GM23338 (cell line): ENCODE results near the gene VSIG10L. TPM values are rescaled to one million over a fixed set of nuclear protein-coding genes. Genes with fewer than 3 reads are reported as not detected.

Source experiments
- ATAC-seq: fragments of 200-7000 bp; cut with Tn5 transposase; 3 replicates; pipeline ENCODE4 v1.9.1; 2020
- DNase-seq: peaks from one replicate; pipeline ENCODE4 v3.0.0-alpha.2; 2015; ENCODE audit warnings: low spot score
- H2AFZ ChIP-seq: fragments of 200-600 bp; sonication (generic); 2 replicates; pipeline ENCODE4 v1.8.0; 2016; ENCODE audit warnings: antibody characterized with exemption, mild to moderate bottlenecking, moderate library complexity
- H3F3A ChIP-seq: fragments of 200-600 bp; sonication (generic); replicated peaks from 2 replicates; pipeline ENCODE4 v1.8.0; 2017; ENCODE audit warnings: antibody characterized with exemption, mixed run types, low read depth
- H3K27ac ChIP-seq: fragments of 200-600 bp; sonication (generic); 2 replicates; pipeline ENCODE4 v1.6.1; 2016; ENCODE audit warnings: low read depth
- H3K27me3 ChIP-seq: fragments of 200-600 bp; sonication (generic); 2 replicates; pipeline ENCODE4 v1.8.0; 2016; ENCODE audit warnings: mild to moderate bottlenecking, mixed run types, moderate library complexity; ENCODE audit not compliant: insufficient read depth
- H3K36me3 ChIP-seq: fragments of 200-600 bp; sonication (generic); 2 replicates; pipeline ENCODE4 v1.8.0; 2016; ENCODE audit warnings: mild to moderate bottlenecking; ENCODE audit not compliant: insufficient read depth
- H3K4me1 ChIP-seq: fragments of 200-600 bp; sonication (generic); 2 replicates; pipeline ENCODE4 v1.8.0; 2016; ENCODE audit warnings: mild to moderate bottlenecking, moderate library complexity; ENCODE audit not compliant: insufficient read depth
- H3K4me2 ChIP-seq: fragments of 200-600 bp; sonication (generic); 2 replicates; pipeline ENCODE4 v1.7.1; 2017; ENCODE audit warnings: mixed run types
- H3K4me3 ChIP-seq: fragments of 200-600 bp; sonication (generic); 2 replicates; pipeline ENCODE4 v1.6.1; 2016; ENCODE audit warnings: mixed run types
- H3K79me2 ChIP-seq: fragments of 200-600 bp; sonication (generic); replicated peaks from 2 replicates; pipeline ENCODE4 v1.8.0; 2017; ENCODE audit warnings: mild to moderate bottlenecking; ENCODE audit not compliant: insufficient read depth
- H3K9me2 ChIP-seq: fragments of 200-600 bp; sonication (generic); 2 replicates; pipeline ENCODE4 v1.8.0; 2017; ENCODE audit not compliant: insufficient read depth
- H4K20me1 ChIP-seq: fragments of 200-600 bp; sonication (generic); replicated peaks from 2 replicates; pipeline ENCODE4 v1.8.0; 2017; ENCODE audit warnings: mild to moderate bottlenecking; ENCODE audit not compliant: insufficient read depth
- H3K27ac Mint-ChIP-seq: 2 replicates; pipeline ENCODE4 v1.8.0; 2020; ENCODE audit warnings: inconsistent platforms, mild to moderate bottlenecking, moderate library complexity, mixed read lengths
- H3K27me3 Mint-ChIP-seq: 3 replicates; pipeline ENCODE4 v1.8.0; 2022; ENCODE audit warnings: low read depth, mild to moderate bottlenecking, moderate library complexity, mixed read lengths, inconsistent platforms; ENCODE audit not compliant: insufficient read depth, poor library complexity
- H3K36me3 Mint-ChIP-seq: 3 replicates; pipeline ENCODE4 v1.8.0; 2021; ENCODE audit warnings: low read depth, mild to moderate bottlenecking, inconsistent platforms, moderate library complexity, mixed read lengths
- H3K4me1 Mint-ChIP-seq: 3 replicates; pipeline ENCODE4 v1.8.0; 2020; ENCODE audit warnings: mild to moderate bottlenecking, inconsistent platforms, mixed read lengths
- H3K4me3 Mint-ChIP-seq: 3 replicates; pipeline ENCODE4 v1.8.0; 2021; ENCODE audit warnings: moderate library complexity, mild to moderate bottlenecking, inconsistent platforms, mixed read lengths
- H3K9me3 Mint-ChIP-seq: 3 replicates; pipeline ENCODE4 v1.8.0; 2020; ENCODE audit warnings: moderate library complexity, mild to moderate bottlenecking, inconsistent platforms, mixed read lengths
- CREB1 ChIP-seq: fragments of 250-450 bp; sonication (Bioruptor Pico); IDR thresholded peaks from 2 replicates; pipeline ENCODE4 v1.5.0; 2020; ENCODE audit warnings: low read depth, mild to moderate bottlenecking, moderate library complexity
- EZH2 ChIP-seq: fragments of 200-600 bp; sonication (generic); IDR thresholded peaks from one replicate; pipeline ENCODE4 v1.8.0; 2017; ENCODE audit warnings: antibody characterized with exemption, mild to moderate bottlenecking, low read depth; ENCODE audit not compliant: unreplicated experiment
- EZH2phosphoT487 ChIP-seq: fragments of 200-600 bp; sonication (generic); IDR thresholded peaks from one replicate; pipeline ENCODE4 v1.8.1; 2018; ENCODE audit warnings: antibody characterized with exemption; ENCODE audit not compliant: unreplicated experiment
- JUNB ChIP-seq: IDR thresholded peaks from one replicate; pipeline ENCODE4 v1.6.1; 2016; ENCODE audit warnings: antibody characterized with exemption; ENCODE audit not compliant: unreplicated experiment
- NANOG ChIP-seq: IDR thresholded peaks from 2 replicates; pipeline ENCODE4 v1.6.1; 2016; ENCODE audit warnings: antibody characterized with exemption, borderline replicate concordance
- POLR2AphosphoS5 ChIP-seq: IDR thresholded peaks from 2 replicates; pipeline ENCODE4 v1.6.1; 2016; ENCODE audit warnings: antibody characterized with exemption, low read depth
- STAT1 ChIP-seq: IDR thresholded peaks from one replicate; pipeline ENCODE4 v1.6.1; 2016; ENCODE audit warnings: antibody characterized with exemption; ENCODE audit not compliant: unreplicated experiment
- ZNF114 ChIP-seq: fragments of 250-450 bp; sonication (Bioruptor Pico); IDR thresholded peaks from 2 replicates; pipeline ENCODE4 v1.5.0; 2020; ENCODE audit warnings: mild to moderate bottlenecking, moderate library complexity
- ZNF331 ChIP-seq: fragments of 250-450 bp; sonication (Bioruptor Pico); IDR thresholded peaks from 2 replicates; pipeline ENCODE4 v1.5.0; 2020; ENCODE audit warnings: low read depth, mild to moderate bottlenecking, moderate library complexity
- polyA plus RNA-seq: library from polyadenylated mRNA; unstranded; fragments of >200 nt; fragmentation: Nextera tagmentation; extraction: Ambion mirVana; gene quantifications from 2 replicates; pipeline ENCODE4 v1.2.1, GENCODE V29; 2016
- total RNA-seq: library from RNA; depleted of rRNA; stranded (reverse); fragments of >200 nt; shearing (Covaris generic); gene quantifications from 2 replicates; pipeline ENCODE4 v1.2.3, GENCODE V29; 2014
- TF ChIP-seq, protein P1 (sequence below): fragments of 250-450 bp; sonication (Bioruptor Pico); IDR thresholded peaks from 2 replicates; pipeline ENCODE4 v1.5.0; 2020; ENCODE audit warnings: mild to moderate bottlenecking, moderate library complexity
- TF ChIP-seq, protein P2 (sequence below), 2 experiments: fragments of 200-600 bp in 1 of 2; sonication (generic) in 1 of 2; conservative IDR thresholded peaks; 2 replicates each; pipeline versions ENCODE4 v1.5.1 to v1.6.1; 2016 to 2017; ENCODE audit warnings: antibody characterized with exemption in 2 of 2, low read depth in 2 of 2, mild to moderate bottlenecking in 2 of 2, moderate library complexity in 1 of 2
- TF ChIP-seq, protein P3 (sequence below): IDR thresholded peaks from 2 replicates; pipeline ENCODE4 v1.6.1; 2016; ENCODE audit warnings: antibody characterized with exemption
- TF ChIP-seq, protein P4 (sequence below): IDR thresholded peaks from one replicate; pipeline ENCODE4 v1.6.1; 2018; ENCODE audit warnings: antibody characterized with exemption; ENCODE audit not compliant: unreplicated experiment

VSIG10L gene
- total and polyA plus RNA-seq, 2 experiments from 2014 or later = 9.6 to 10.4 TPM

DNA sequence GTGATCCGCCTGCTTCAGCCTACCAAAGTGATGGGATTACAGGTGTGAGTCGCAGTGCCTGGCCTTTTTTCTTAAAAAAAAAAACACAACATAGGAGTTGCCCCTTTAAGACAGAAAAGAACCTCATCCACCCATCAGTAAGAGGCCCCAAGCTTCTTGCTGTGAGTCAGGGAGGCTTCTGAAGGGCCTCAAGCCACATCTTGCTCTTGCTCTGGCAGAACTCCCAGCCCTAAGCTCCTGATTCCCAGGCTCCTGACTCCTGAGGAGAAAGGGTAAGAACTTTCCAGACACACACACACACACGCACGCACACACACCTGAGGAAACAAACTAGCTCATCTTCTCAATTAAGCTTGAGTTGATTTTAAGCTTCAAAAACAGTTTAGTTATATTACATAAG is 17.4 kb upstream of the VSIG10L start:
- no peak overlapping the region for H3K4me3 Mint-ChIP-seq
- H3K36me3 ChIP-seq = no peaks in the 10 kb centered on the region
- no peaks in the 10 kb centered on the region for H3K36me3 Mint-ChIP-seq
- H3K79me2 ChIP-seq = no peaks in the 10 kb centered on the region
- peaks cover 3% of the 10 kb centered on the region for H3K27me3 Mint-ChIP-seq
- no peak overlapping the region for H3K4me2 ChIP-seq
- no peaks in the 10 kb centered on the region for H3K27me3 ChIP-seq
- H4K20me1 ChIP-seq = no peaks in the 10 kb centered on the region
- no peaks in the 10 kb centered on the region for H3K9me2 ChIP-seq
- H3F3A ChIP-seq = no peaks in the 10 kb centered on the region
- H3K27ac ChIP-seq = no peak overlapping the region
- H2AFZ ChIP-seq = no peak overlapping the region
- ATAC-seq (no peak), DNase-seq (no peak)
- H3K9me3 Mint-ChIP-seq = no peaks in the 10 kb centered on the region
- TF ChIP-seq STAT1 (no peak), CREB1 (CRISPR knock-in tag) (no peak), ZNF114 (CRISPR knock-in tag) (no peak), JUNB (no peak), ZNF331 (CRISPR knock-in tag) (no peak), NANOG (no peak), EZH2phosphoT487 (no peak), POLR2AphosphoS5 (no peak), EZH2 (no peak)
- TF ChIP-seq, protein P1, sequence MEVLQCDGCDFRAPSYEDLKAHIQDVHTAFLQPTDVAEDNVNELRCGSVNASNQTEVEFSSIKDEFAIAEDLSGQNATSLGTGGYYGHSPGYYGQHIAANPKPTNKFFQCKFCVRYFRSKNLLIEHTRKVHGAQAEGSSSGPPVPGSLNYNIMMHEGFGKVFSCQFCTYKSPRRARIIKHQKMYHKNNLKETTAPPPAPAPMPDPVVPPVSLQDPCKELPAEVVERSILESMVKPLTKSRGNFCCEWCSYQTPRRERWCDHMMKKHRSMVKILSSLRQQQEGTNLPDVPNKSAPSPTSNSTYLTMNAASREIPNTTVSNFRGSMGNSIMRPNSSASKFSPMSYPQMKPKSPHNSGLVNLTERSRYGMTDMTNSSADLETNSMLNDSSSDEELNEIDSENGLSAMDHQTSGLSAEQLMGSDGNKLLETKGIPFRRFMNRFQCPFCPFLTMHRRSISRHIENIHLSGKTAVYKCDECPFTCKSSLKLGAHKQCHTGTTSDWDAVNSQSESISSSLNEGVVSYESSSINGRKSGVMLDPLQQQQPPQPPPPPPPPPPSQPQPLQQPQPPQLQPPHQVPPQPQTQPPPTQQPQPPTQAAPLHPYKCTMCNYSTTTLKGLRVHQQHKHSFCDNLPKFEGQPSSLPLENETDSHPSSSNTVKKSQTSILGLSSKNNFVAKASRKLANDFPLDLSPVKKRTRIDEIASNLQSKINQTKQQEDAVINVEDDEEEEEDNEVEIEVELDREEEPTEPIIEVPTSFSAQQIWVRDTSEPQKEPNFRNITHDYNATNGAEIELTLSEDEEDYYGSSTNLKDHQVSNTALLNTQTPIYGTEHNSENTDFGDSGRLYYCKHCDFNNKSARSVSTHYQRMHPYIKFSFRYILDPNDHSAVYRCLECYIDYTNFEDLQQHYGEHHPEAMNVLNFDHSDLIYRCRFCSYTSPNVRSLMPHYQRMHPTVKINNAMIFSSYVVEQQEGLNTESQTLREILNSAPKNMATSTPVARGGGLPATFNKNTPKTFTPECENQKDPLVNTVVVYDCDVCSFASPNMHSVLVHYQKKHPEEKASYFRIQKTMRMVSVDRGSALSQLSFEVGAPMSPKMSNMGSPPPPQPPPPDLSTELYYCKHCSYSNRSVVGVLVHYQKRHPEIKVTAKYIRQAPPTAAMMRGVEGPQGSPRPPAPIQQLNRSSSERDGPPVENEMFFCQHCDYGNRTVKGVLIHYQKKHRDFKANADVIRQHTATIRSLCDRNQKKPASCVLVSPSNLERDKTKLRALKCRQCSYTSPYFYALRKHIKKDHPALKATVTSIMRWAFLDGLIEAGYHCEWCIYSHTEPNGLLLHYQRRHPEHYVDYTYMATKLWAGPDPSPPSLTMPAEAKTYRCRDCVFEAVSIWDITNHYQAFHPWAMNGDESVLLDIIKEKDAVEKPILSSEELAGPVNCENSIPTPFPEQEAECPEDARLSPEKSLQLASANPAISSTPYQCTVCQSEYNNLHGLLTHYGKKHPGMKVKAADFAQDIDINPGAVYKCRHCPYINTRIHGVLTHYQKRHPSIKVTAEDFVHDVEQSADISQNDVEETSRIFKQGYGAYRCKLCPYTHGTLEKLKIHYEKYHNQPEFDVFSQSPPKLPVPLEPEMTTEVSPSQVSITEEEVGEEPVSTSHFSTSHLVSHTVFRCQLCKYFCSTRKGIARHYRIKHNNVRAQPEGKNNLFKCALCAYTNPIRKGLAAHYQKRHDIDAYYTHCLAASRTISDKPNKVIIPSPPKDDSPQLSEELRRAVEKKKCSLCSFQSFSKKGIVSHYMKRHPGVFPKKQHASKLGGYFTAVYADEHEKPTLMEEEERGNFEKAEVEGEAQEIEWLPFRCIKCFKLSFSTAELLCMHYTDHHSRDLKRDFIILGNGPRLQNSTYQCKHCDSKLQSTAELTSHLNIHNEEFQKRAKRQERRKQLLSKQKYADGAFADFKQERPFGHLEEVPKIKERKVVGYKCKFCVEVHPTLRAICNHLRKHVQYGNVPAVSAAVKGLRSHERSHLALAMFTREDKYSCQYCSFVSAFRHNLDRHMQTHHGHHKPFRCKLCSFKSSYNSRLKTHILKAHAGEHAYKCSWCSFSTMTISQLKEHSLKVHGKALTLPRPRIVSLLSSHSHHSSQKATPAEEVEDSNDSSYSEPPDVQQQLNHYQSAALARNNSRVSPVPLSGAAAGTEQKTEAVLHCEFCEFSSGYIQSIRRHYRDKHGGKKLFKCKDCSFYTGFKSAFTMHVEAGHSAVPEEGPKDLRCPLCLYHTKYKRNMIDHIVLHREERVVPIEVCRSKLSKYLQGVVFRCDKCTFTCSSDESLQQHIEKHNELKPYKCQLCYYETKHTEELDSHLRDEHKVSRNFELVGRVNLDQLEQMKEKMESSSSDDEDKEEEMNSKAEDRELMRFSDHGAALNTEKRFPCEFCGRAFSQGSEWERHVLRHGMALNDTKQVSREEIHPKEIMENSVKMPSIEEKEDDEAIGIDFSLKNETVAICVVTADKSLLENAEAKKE (CRISPR knock-in tag) = no peak
- TF ChIP-seq, protein P2, sequence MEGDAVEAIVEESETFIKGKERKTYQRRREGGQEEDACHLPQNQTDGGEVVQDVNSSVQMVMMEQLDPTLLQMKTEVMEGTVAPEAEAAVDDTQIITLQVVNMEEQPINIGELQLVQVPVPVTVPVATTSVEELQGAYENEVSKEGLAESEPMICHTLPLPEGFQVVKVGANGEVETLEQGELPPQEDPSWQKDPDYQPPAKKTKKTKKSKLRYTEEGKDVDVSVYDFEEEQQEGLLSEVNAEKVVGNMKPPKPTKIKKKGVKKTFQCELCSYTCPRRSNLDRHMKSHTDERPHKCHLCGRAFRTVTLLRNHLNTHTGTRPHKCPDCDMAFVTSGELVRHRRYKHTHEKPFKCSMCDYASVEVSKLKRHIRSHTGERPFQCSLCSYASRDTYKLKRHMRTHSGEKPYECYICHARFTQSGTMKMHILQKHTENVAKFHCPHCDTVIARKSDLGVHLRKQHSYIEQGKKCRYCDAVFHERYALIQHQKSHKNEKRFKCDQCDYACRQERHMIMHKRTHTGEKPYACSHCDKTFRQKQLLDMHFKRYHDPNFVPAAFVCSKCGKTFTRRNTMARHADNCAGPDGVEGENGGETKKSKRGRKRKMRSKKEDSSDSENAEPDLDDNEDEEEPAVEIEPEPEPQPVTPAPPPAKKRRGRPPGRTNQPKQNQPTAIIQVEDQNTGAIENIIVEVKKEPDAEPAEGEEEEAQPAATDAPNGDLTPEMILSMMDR (conservative IDR thresholded peaks at IDR 0.05; ENCODE audit: low read depth in 2 of 2) = no peak
- TF ChIP-seq, protein P3, sequence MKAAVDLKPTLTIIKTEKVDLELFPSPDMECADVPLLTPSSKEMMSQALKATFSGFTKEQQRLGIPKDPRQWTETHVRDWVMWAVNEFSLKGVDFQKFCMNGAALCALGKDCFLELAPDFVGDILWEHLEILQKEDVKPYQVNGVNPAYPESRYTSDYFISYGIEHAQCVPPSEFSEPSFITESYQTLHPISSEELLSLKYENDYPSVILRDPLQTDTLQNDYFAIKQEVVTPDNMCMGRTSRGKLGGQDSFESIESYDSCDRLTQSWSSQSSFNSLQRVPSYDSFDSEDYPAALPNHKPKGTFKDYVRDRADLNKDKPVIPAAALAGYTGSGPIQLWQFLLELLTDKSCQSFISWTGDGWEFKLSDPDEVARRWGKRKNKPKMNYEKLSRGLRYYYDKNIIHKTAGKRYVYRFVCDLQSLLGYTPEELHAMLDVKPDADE = no peak
- TF ChIP-seq, protein P4, sequence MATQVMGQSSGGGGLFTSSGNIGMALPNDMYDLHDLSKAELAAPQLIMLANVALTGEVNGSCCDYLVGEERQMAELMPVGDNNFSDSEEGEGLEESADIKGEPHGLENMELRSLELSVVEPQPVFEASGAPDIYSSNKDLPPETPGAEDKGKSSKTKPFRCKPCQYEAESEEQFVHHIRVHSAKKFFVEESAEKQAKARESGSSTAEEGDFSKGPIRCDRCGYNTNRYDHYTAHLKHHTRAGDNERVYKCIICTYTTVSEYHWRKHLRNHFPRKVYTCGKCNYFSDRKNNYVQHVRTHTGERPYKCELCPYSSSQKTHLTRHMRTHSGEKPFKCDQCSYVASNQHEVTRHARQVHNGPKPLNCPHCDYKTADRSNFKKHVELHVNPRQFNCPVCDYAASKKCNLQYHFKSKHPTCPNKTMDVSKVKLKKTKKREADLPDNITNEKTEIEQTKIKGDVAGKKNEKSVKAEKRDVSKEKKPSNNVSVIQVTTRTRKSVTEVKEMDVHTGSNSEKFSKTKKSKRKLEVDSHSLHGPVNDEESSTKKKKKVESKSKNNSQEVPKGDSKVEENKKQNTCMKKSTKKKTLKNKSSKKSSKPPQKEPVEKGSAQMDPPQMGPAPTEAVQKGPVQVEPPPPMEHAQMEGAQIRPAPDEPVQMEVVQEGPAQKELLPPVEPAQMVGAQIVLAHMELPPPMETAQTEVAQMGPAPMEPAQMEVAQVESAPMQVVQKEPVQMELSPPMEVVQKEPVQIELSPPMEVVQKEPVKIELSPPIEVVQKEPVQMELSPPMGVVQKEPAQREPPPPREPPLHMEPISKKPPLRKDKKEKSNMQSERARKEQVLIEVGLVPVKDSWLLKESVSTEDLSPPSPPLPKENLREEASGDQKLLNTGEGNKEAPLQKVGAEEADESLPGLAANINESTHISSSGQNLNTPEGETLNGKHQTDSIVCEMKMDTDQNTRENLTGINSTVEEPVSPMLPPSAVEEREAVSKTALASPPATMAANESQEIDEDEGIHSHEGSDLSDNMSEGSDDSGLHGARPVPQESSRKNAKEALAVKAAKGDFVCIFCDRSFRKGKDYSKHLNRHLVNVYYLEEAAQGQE = no peak
- no peak overlapping the region for H3K27ac Mint-ChIP-seq
- H3K4me1 Mint-ChIP-seq = peaks cover 15% of the 10 kb centered on the region
- no peak overlapping the region for H3K4me3 ChIP-seq
- peaks cover 7% of the 10 kb centered on the region; the same call in 1 of the 2 replicates for H3K4me1 ChIP-seq
